Measurements from ENCODE around the gene RHBDL2. TPM values are rescaled to one million over a fixed set of nuclear protein-coding genes. Genes with fewer than 3 reads are reported as not detected.
"Not testable (repeated sequence)": the region's sequence is repeated elsewhere in the genome, so short reads cannot be mapped to it uniquely, and the experiment has no call there.

Gene RHBDL2
- total RNA-seq, 1 donor from 2014 or later = 1.8 TPM

GRCh38 chr1:38938722-38939260, 2.8 kb downstream of the RHBDL2 start:
- no peak for DNase-seq (ENCODE audit: low read depth)

GRCh38 chr1:38932571-38932970, 9.1 kb downstream of the RHBDL2 start:
- no peak for DNase-seq (ENCODE audit: low read depth)

- DNase-seq (ENCODE audit: low read depth) = no peak
Measured at GRCh38 chr1:38929476-38929875, 12.2 kb downstream of the RHBDL2 start.

- no peak for DNase-seq (ENCODE audit: low read depth)
Measured at GRCh38 chr1:38929054-38929453, 12.6 kb downstream of the RHBDL2 start.

GRCh38 chr1:38926091-38926490, 15.5 kb downstream of the RHBDL2 start:
- no peak for DNase-seq (ENCODE audit: low read depth)

- no peak for DNase-seq (ENCODE audit: low read depth)
Measured at GRCh38 chr1:38925391-38925790, 16.2 kb downstream of the RHBDL2 start.

GRCh38 chr1:38923607-38924006, 18.0 kb downstream of the RHBDL2 start:
- DNase-seq (ENCODE audit: low read depth) = no peak

GRCh38 chr1:38919130-38919529, 22.5 kb downstream of the RHBDL2 start:
- no peak for DNase-seq (ENCODE audit: low read depth)

- no peak for DNase-seq (ENCODE audit: low read depth)
Measured at GRCh38 chr1:38918568-38918967, 23.1 kb downstream of the RHBDL2 start.

GRCh38 chr1:38917772-38918171, 23.9 kb downstream of the RHBDL2 start:
- no peak for DNase-seq (ENCODE audit: low read depth)

GRCh38 chr1:38917337-38917736, 24.3 kb downstream of the RHBDL2 start:
- DNase-seq (ENCODE audit: low read depth) = no peak

GRCh38 chr1:38915352-38915948, 26.2 kb downstream of the RHBDL2 start:
- no peak for DNase-seq (ENCODE audit: low read depth)

- not testable (repeated sequence) for DNase-seq (ENCODE audit: low read depth)
Measured at GRCh38 chr1:38914908-38915307, 26.7 kb downstream of the RHBDL2 start.

- DNase-seq (ENCODE audit: low read depth) = no peak
Measured at GRCh38 chr1:38908821-38909220, 32.8 kb downstream of the RHBDL2 start.

GRCh38 chr1:38905985-38906384, 35.6 kb downstream of the RHBDL2 start:
- DNase-seq (ENCODE audit: low read depth) = no peak

- no peak for DNase-seq (ENCODE audit: low read depth)
Measured at GRCh38 chr1:38899560-38899959, 42.1 kb downstream of the RHBDL2 start.

- no peak for DNase-seq (ENCODE audit: low read depth)
Measured at GRCh38 chr1:38898653-38899230, 42.9 kb downstream of the RHBDL2 start.

- no peak for DNase-seq (ENCODE audit: low read depth)
Measured at GRCh38 chr1:38896169-38896568, 45.5 kb downstream of the RHBDL2 start.

- no peak for DNase-seq (ENCODE audit: low read depth)
Measured at GRCh38 chr1:38892976-38893375, 48.7 kb downstream of the RHBDL2 start.

GRCh38 chr1:38891753-38892152, 49.9 kb downstream of the RHBDL2 start:
- DNase-seq (ENCODE audit: low read depth) = peak; percentile 46

- DNase-seq (ENCODE audit: low read depth) = no peak
Measured at GRCh38 chr1:38889589-38889988, 52.0 kb downstream of the RHBDL2 start.

GRCh38 chr1:38888423-38889333, 53.0 kb downstream of the RHBDL2 start:
- DNase-seq (ENCODE audit: low read depth) = no peak

- DNase-seq (ENCODE audit: low read depth) = no peak
Measured at GRCh38 chr1:38885092-38885491, 56.5 kb downstream of the RHBDL2 start.
